ENCODE measurements around the gene TMUB1. TPM values are rescaled to one million over a fixed set of nuclear protein-coding genes. Genes with fewer than 3 reads are reported as not detected.
A peak's percentile ranks its signal among the peaks of the same experiment; 100 is the strongest.

TMUB1 gene
- total and polyA plus RNA-seq, 12 donors: 5.2 to 152 (median 43.4) TPM

- TF ChIP-seq POLR2A (IDR thresholded peaks at IDR 0.05) (no peak), CTCF (IDR thresholded peaks at IDR 0.05) (no peak)
- H3K4me1 ChIP-seq (replicated peaks in 1 of 2): peaks cover 13 to 17% of the 10 kb centered on the region in 2 donors
- peaks cover 0 to 29% of the 10 kb centered on the region in 2 donors for H3K36me3 ChIP-seq (replicated peaks in 1 of 2)
- 89 to 93% (median 92%) methylated on average over 23 to 30 of the region's 30 CpGs for WGBS, 4 donors
- no peak for DNase-seq
- no peaks in the 10 kb centered on the region for H3K9me3 ChIP-seq (replicated peaks in 1 of 3)
- no peaks in the 10 kb centered on the region for H3K27me3 ChIP-seq
- H3K4me3 ChIP-seq: no peak overlapping the region
- intact Hi-C loops (cut with DNase I): no loop called here
- no peak overlapping the region for H3K27ac ChIP-seq
These were observed 42.5 kb downstream of the TMUB1 start for GRCh38 chr7:151040616-151041375.

GRCh38 chr7:151039850-151040548 lies 43.3 kb downstream of the TMUB1 start:
- no peak for DNase-seq
- Histone ChIP-seq H3K27ac (peak overlapping the region in 2 of 5 donors; percentile 87 to 89), H3K36me3 (replicated peaks in 1 of 2) (peaks cover 0 to 37% of the 10 kb centered on the region in 2 donors), H3K4me1 (replicated peaks in 1 of 2) (peaks cover 13 to 17% of the 10 kb centered on the region in 2 donors), H3K27me3 (no peaks in the 10 kb centered on the region), H3K9me3 (replicated peaks in 1 of 3) (no peaks in the 10 kb centered on the region), H3K4me3 (no peak overlapping the region)
- intact Hi-C loops (cut with DNase I): no loop called here
- 60 to 67% (median 64%) methylated on average over 14 to 18 of the region's 18 CpGs for WGBS, 4 donors
- TF ChIP-seq CTCF (IDR thresholded peaks at IDR 0.05): no peak
- no peak for TF ChIP-seq POLR2A (IDR thresholded peaks at IDR 0.05)

- H3K36me3 ChIP-seq (replicated peaks in 1 of 2): peaks cover 0 to 39% of the 10 kb centered on the region in 2 donors
- H3K27ac ChIP-seq: peak overlapping the region in 4 of 5 donors; percentile 62 to 89 (median 79)
These were observed 44.1 kb downstream of the TMUB1 start for GRCh38 chr7:151038951-151039849.

More at GRCh38 chr7:151038951-151039849, 44.1 kb downstream of the TMUB1 start:
- Histone ChIP-seq H3K4me3 (no peak overlapping the region), H3K27me3 (no peaks in the 10 kb centered on the region), H3K4me1 (replicated peaks in 1 of 2) (peaks cover 13 to 17% of the 10 kb centered on the region in 2 donors), H3K9me3 (replicated peaks in 1 of 3) (no peaks in the 10 kb centered on the region)
- TF ChIP-seq POLR2A (IDR thresholded peaks at IDR 0.05) (peak in 1 of 2 donors; percentile 75), CTCF (IDR thresholded peaks at IDR 0.05) (no peak)
- peak; percentile 91 to 97 (median 95) for DNase-seq
- WGBS, 4 donors: 15 to 30% (median 22%) methylated on average over 8 to 12 of the region's 12 CpGs
- intact Hi-C loops (cut with DNase I): no loop called here
